HEK293 (cell line): Measurements from ENCODE around the gene KRTAP3-1.

ENCODE experiments used
- CTCF ChIA-PET: fragments of 350-600 bp; formaldehyde crosslinking; extraction: SDS; loops from one replicate; lab custom pipeline; 2021; ENCODE audit warnings: antibody characterized with exemption; lab: Yijun Ruan, JAX
- POLR2A ChIA-PET: fragments of 300-600 bp; formaldehyde crosslinking; extraction: SDS; loops from one replicate; lab custom pipeline; 2020; ENCODE audit warnings: antibody characterized with exemption, inconsistent platforms; lab: Yijun Ruan, JAX
- H3K27ac ChIP-seq: fragments of 200-500 bp; sonication (Bioruptor generic); 2 replicates; pipeline ENCODE4 v1.5.1; 2014; ENCODE audit warnings: low read depth, low read length, control low read depth, inconsistent platforms; ENCODE audit errors: extremely low read depth
- H3K36me3 ChIP-seq, 2 experiments: fragments of 200-500 bp in 1 of 2; sonication (Bioruptor generic) in 1 of 2; 1 replicate in 1 of 2; 2 replicates in 1 of 2; pipeline ENCODE4 v1.5.1; 2014 to 2017; ENCODE audit warnings: inconsistent platforms in 2 of 2, low read length in 2 of 2; ENCODE audit not compliant: control insufficient read depth in 2 of 2, insufficient read depth in 1 of 2
- H3K4me1 ChIP-seq: fragments of 200-500 bp; sonication (Bioruptor generic); 2 replicates; pipeline ENCODE4 v1.5.1; 2014; ENCODE audit warnings: mild to moderate bottlenecking, low read length, inconsistent platforms; ENCODE audit not compliant: control insufficient read depth, insufficient read depth
- H3K4me3 ChIP-seq: 2 replicates; pipeline ENCODE4 v1.5.1; 2011; ENCODE audit warnings: low read depth, mild to moderate bottlenecking, control low read depth, low read length, moderate library complexity
- H3K9me3 ChIP-seq: fragments of 200-500 bp; sonication (Bioruptor generic); 2 replicates; pipeline ENCODE4 v1.5.1; 2014; ENCODE audit warnings: low read depth, low read length, inconsistent platforms; ENCODE audit not compliant: control insufficient read depth, insufficient read depth
- BCL6B ChIP-seq: fragments of 450-650 bp; formaldehyde crosslinking; IDR thresholded peaks from 2 replicates; pipeline ENCODE4 v1.5.1; 2017; ENCODE audit warnings: missing biosample characterization, missing genetic modification characterization
- EGR2 ChIP-seq: fragments of 450-650 bp; formaldehyde crosslinking; IDR thresholded peaks from 2 replicates; pipeline ENCODE4 v1.5.1; 2016; ENCODE audit warnings: low read depth, missing biosample characterization, missing genetic modification characterization
- KLF17 ChIP-seq: fragments of 450-650 bp; formaldehyde crosslinking; IDR thresholded peaks from 2 replicates; pipeline ENCODE4 v1.5.1; 2016; ENCODE audit warnings: missing biosample characterization, missing genetic modification characterization
- KLF9 ChIP-seq: fragments of 450-650 bp; formaldehyde crosslinking; IDR thresholded peaks from 2 replicates; pipeline ENCODE4 v1.5.1; 2016; ENCODE audit warnings: missing biosample characterization, missing genetic modification characterization, low read depth
- OSR2 ChIP-seq: fragments of 450-650 bp; formaldehyde crosslinking; IDR thresholded peaks from 2 replicates; pipeline ENCODE4 v1.5.1; 2016; ENCODE audit warnings: missing biosample characterization, missing genetic modification characterization
- OVOL3 ChIP-seq: fragments of 450-650 bp; formaldehyde crosslinking; IDR thresholded peaks from 2 replicates; pipeline ENCODE4 v1.5.1; 2016; ENCODE audit warnings: missing biosample characterization, missing genetic modification characterization
- REST ChIP-seq: fragments of 450-650 bp; formaldehyde crosslinking; IDR thresholded peaks from 2 replicates; pipeline ENCODE4 v1.5.1; 2016; ENCODE audit warnings: missing biosample characterization, missing genetic modification characterization
- SCRT1 ChIP-seq: fragments of 450-650 bp; formaldehyde crosslinking; IDR thresholded peaks from 2 replicates; pipeline ENCODE4 v1.5.1; 2016; ENCODE audit warnings: missing biosample characterization, missing genetic modification characterization, borderline replicate concordance
- TRIM28 ChIP-seq: IDR thresholded peaks from 2 replicates; pipeline ENCODE4 v1.6.1; 2011; ENCODE audit warnings: low read length, control low read depth, borderline replicate concordance
- TSHZ1 ChIP-seq: fragments of 450-650 bp; formaldehyde crosslinking; IDR thresholded peaks from 2 replicates; pipeline ENCODE4 v1.5.1; 2016; ENCODE audit warnings: missing biosample characterization, missing genetic modification characterization, borderline replicate concordance
- YY1 ChIP-seq: fragments of 450-650 bp; formaldehyde crosslinking; IDR thresholded peaks from 2 replicates; pipeline ENCODE4 v1.5.1; 2018; ENCODE audit warnings: missing biosample characterization, missing genetic modification characterization
- YY2 ChIP-seq: fragments of 450-650 bp; formaldehyde crosslinking; IDR thresholded peaks from 2 replicates; pipeline ENCODE4 v1.5.1; 2016; ENCODE audit warnings: missing biosample characterization, missing genetic modification characterization
- ZBTB10 ChIP-seq: fragments of 450-650 bp; formaldehyde crosslinking; IDR thresholded peaks from 2 replicates; pipeline ENCODE4 v1.5.1; 2016; ENCODE audit warnings: missing biosample characterization, missing genetic modification characterization
- ZNF169 ChIP-seq: fragments of 450-650 bp; formaldehyde crosslinking; IDR thresholded peaks from 2 replicates; pipeline ENCODE4 v1.5.1; 2016; ENCODE audit warnings: missing biosample characterization, missing genetic modification characterization
- ZNF37A ChIP-seq: fragments of 450-650 bp; IDR thresholded peaks from 2 replicates; pipeline ENCODE4 v1.5.1; 2018; ENCODE audit warnings: missing biosample characterization, missing genetic modification characterization
- ZNF394 ChIP-seq: fragments of 450-650 bp; formaldehyde crosslinking; IDR thresholded peaks from 2 replicates; pipeline ENCODE4 v1.5.1; 2016; ENCODE audit warnings: missing biosample characterization, missing genetic modification characterization, mild to moderate bottlenecking, moderate library complexity, borderline replicate concordance
- ZNF639 ChIP-seq: fragments of 450-650 bp; formaldehyde crosslinking; IDR thresholded peaks from 2 replicates; pipeline ENCODE4 v1.5.1; 2016; ENCODE audit warnings: missing biosample characterization, missing genetic modification characterization
- ZNF701 ChIP-seq: fragments of 450-650 bp; formaldehyde crosslinking; IDR thresholded peaks from 2 replicates; pipeline ENCODE4 v1.5.1; 2016; ENCODE audit warnings: missing biosample characterization, missing genetic modification characterization

Gene KRTAP3-1

GRCh38 chr17:41019415-41019814 is 10.5 kb upstream of the KRTAP3-1 start (continued):
- no peak for TF ChIP-seq YY1 (tag by site-specific recombination)
- no peak for TF ChIP-seq ZNF639 (tag by site-specific recombination)
- no peak for TF ChIP-seq OSR2 (tag by site-specific recombination)
- no peak for TF ChIP-seq BCL6B (tag by site-specific recombination)

GRCh38 chr17:41018541-41018940 is 9.6 kb upstream of the KRTAP3-1 start:
- no peak for TF ChIP-seq TSHZ1 (tag by site-specific recombination)
- no peak for TF ChIP-seq SCRT1 (tag by site-specific recombination)
- TF ChIP-seq REST = no peak
- TF ChIP-seq ZNF37A (tag by site-specific recombination) = no peak
- TF ChIP-seq KLF9 = no peak
- H3K36me3 ChIP-seq = no peaks in the 10 kb centered on the region
- no peaks in the 10 kb centered on the region for H3K9me3 ChIP-seq
- H3K4me1 ChIP-seq = no peaks in the 10 kb centered on the region
- CTCF ChIA-PET = interaction anchor here (0.7 kb wide), 1 partner anchor 294 kb away, joined by 3 read pairs; no protein-coding TSS in a partner anchor
- no peak overlapping the region for H3K27ac ChIP-seq
- H3K4me3 ChIP-seq = no peak overlapping the region
- POLR2A ChIA-PET = no interaction called here

GRCh38 chr17:41016578-41017215 is 7.8 kb upstream of the KRTAP3-1 start:
- Histone ChIP-seq H3K4me3 (no peak overlapping the region), H3K27ac (no peak overlapping the region), H3K36me3 (no peaks in the 10 kb centered on the region), H3K9me3 (no peaks in the 10 kb centered on the region), H3K4me1 (no peaks in the 10 kb centered on the region)
- ChIA-PET POLR2A (no interaction called here), CTCF (no interaction called here)
- TF ChIP-seq TRIM28 (no peak), ZNF701 (no peak), YY2 (tag by site-specific recombination) (no peak), EGR2 (tag by site-specific recombination) (no peak), ZNF394 (no peak), ZBTB10 (tag by site-specific recombination) (no peak), OVOL3 (no peak), ZNF169 (tag by site-specific recombination) (no peak), KLF17 (tag by site-specific recombination) (no peak)
